ENCODE measurements around the gene PLCL2. TPM values are rescaled to one million over a fixed set of nuclear protein-coding genes. Genes with fewer than 3 reads are reported as not detected.

The PLCL2 gene
- polyA plus RNA-seq, 1 experiment, result 1.9 TPM

GRCh38 chr3:16883057-16883722 is 1.6 kb upstream of the PLCL2 start:
- Histone ChIP-seq H3K4me3 (ENCODE audit: low read depth, low read length) (peak overlapping the region; percentile 89), H3K27me3 (ENCODE audit: control insufficient read depth, insufficient read depth, low read length) (no peaks in the 10 kb centered on the region), H3K36me3 (ENCODE audit: control insufficient read depth, insufficient read depth, low read length) (no peaks in the 10 kb centered on the region)
- peak; percentile 42 for DNase-seq (ENCODE audit: low read depth)
- no peak for TF ChIP-seq CTCF (IDR thresholded peaks at IDR 0.05; ENCODE audit: insufficient read depth, low read depth, low read length)
- ChIA-PET POLR2A (no interaction called here), CTCF (interaction anchor here (0.7 to 2.3 kb wide), 13 partner anchors 9 to 527 kb away, joined by 3 to 12 read pairs (median 3); no protein-coding TSS in a partner anchor)

GRCh38 chr3:16883723-16884083 is 1.1 kb upstream of the PLCL2 start:
- Histone ChIP-seq H3K4me3 (ENCODE audit: low read depth, low read length) (peak overlapping the region; percentile 89), H3K27me3 (ENCODE audit: control insufficient read depth, insufficient read depth, low read length) (no peaks in the 10 kb centered on the region), H3K36me3 (ENCODE audit: control insufficient read depth, insufficient read depth, low read length) (no peaks in the 10 kb centered on the region)
- CTCF ChIA-PET, result interaction anchor here (0.7 to 2.3 kb wide), 15 partner anchors 10 to 526 kb away, joined by 3 to 12 read pairs (median 4); no protein-coding TSS in a partner anchor
- DNase-seq (ENCODE audit: low read depth), result no peak
- POLR2A ChIA-PET, result no interaction called here
- TF ChIP-seq CTCF (IDR thresholded peaks at IDR 0.05; ENCODE audit: insufficient read depth, low read depth, low read length), result no peak

GRCh38 chr3:16884084-16884747 is 539 bp upstream of the PLCL2 start:
- POLR2A ChIA-PET, result interaction anchor here (0.7 kb wide), 1 partner anchor 61 kb away, joined by 5 read pairs; no protein-coding TSS in a partner anchor
- Histone ChIP-seq H3K27me3 (ENCODE audit: control insufficient read depth, insufficient read depth, low read length) (no peaks in the 10 kb centered on the region), H3K4me3 (ENCODE audit: low read depth, low read length) (peak overlapping the region; percentile 89), H3K36me3 (ENCODE audit: control insufficient read depth, insufficient read depth, low read length) (no peaks in the 10 kb centered on the region)
- CTCF ChIA-PET, result interaction anchor here (0.7 to 2.3 kb wide), 16 partner anchors 9 to 526 kb away, joined by 3 to 12 read pairs (median 4); no protein-coding TSS in a partner anchor
- peak; percentile 70 for TF ChIP-seq CTCF (IDR thresholded peaks at IDR 0.05; ENCODE audit: insufficient read depth, low read depth, low read length)
- DNase-seq (ENCODE audit: low read depth), result no peak

GRCh38 chr3:16885593-16886302 is 993 bp downstream of the PLCL2 start:
- no peaks in the 10 kb centered on the region for H3K27me3 ChIP-seq (ENCODE audit: control insufficient read depth, insufficient read depth, low read length)
- H3K36me3 ChIP-seq (ENCODE audit: control insufficient read depth, insufficient read depth, low read length), result no peaks in the 10 kb centered on the region
- peak overlapping the region; percentile 89 for H3K4me3 ChIP-seq (ENCODE audit: low read depth, low read length)
- ChIA-PET POLR2A (no interaction called here), CTCF (interaction anchor here (0.9 to 1.4 kb wide), 3 partner anchors 10 to 271 kb away, joined by 3 to 5 read pairs (median 4); no protein-coding TSS in a partner anchor)
- TF ChIP-seq CTCF (IDR thresholded peaks at IDR 0.05; ENCODE audit: insufficient read depth, low read depth, low read length), result no peak
- DNase-seq (ENCODE audit: low read depth), result no peak

GRCh38 chr3:16886303-16886683 is 1.5 kb downstream of the PLCL2 start:
- TF ChIP-seq CTCF (IDR thresholded peaks at IDR 0.05; ENCODE audit: insufficient read depth, low read depth, low read length), result no peak
- CTCF ChIA-PET, result interaction anchor here (0.9 to 1.4 kb wide), 2 partner anchors 10 to 272 kb away, joined by 3 to 5 read pairs; no protein-coding TSS in a partner anchor
- H3K4me3 ChIP-seq (ENCODE audit: low read depth, low read length), result peak overlapping the region; percentile 89
- H3K36me3 ChIP-seq (ENCODE audit: control insufficient read depth, insufficient read depth, low read length), result no peaks in the 10 kb centered on the region
- H3K27me3 ChIP-seq (ENCODE audit: control insufficient read depth, insufficient read depth, low read length), result no peaks in the 10 kb centered on the region
- POLR2A ChIA-PET, result no interaction called here
- DNase-seq (ENCODE audit: low read depth), result no peak
